ENCODE results near the gene CEBPB.
"Not testable (repeated sequence)": the region's sequence is repeated elsewhere in the genome, so short reads cannot be mapped to it uniquely, and the experiment has no call there.

The CEBPB gene

GRCh38 chr20:50165684-50166554 is 24.7 kb upstream of the CEBPB start:
- DNase-seq (ENCODE audit: low read depth, low spot score) = peak; percentile 99
- peak overlapping the region; percentile 70 for H3K27ac ChIP-seq

- no peak overlapping the region for H3K27ac ChIP-seq
- no peak for DNase-seq (ENCODE audit: low read depth, low spot score)
These were observed 21.3 kb upstream of the CEBPB start for GRCh38 chr20:50169329-50169823.

- no peak for DNase-seq (ENCODE audit: low read depth, low spot score)
- no peak overlapping the region for H3K27ac ChIP-seq
These were observed 19.9 kb upstream of the CEBPB start for GRCh38 chr20:50170549-50171220.

- no peak for DNase-seq (ENCODE audit: low read depth, low spot score)
- peak overlapping the region; percentile 46 for H3K27ac ChIP-seq
These were observed 18.1 kb upstream of the CEBPB start for GRCh38 chr20:50172347-50173013.

GRCh38 chr20:50174456-50174855 is 16.2 kb upstream of the CEBPB start:
- no peak for DNase-seq (ENCODE audit: low read depth, low spot score)
- H3K27ac ChIP-seq = no peak overlapping the region

GRCh38 chr20:50175938-50176933 is 14.4 kb upstream of the CEBPB start:
- H3K27ac ChIP-seq = no peak overlapping the region
- no peak for DNase-seq (ENCODE audit: low read depth, low spot score)

GRCh38 chr20:50178672-50179071 is 12.0 kb upstream of the CEBPB start:
- not testable (repeated sequence) for DNase-seq (ENCODE audit: low read depth, low spot score); H3K27ac ChIP-seq

GRCh38 chr20:50181344-50181743 is 9.3 kb upstream of the CEBPB start:
- DNase-seq (ENCODE audit: low read depth, low spot score) = no peak
- H3K27ac ChIP-seq = no peak overlapping the region

- DNase-seq (ENCODE audit: low read depth, low spot score) = no peak
- no peak overlapping the region for H3K27ac ChIP-seq
These were observed 8.3 kb upstream of the CEBPB start for GRCh38 chr20:50182346-50182745.

GRCh38 chr20:50185426-50185825 is 5.2 kb upstream of the CEBPB start:
- DNase-seq (ENCODE audit: low read depth, low spot score) = no peak
- H3K27ac ChIP-seq = no peak overlapping the region

GRCh38 chr20:50186151-50186885 is 4.3 kb upstream of the CEBPB start:
- no peak for DNase-seq (ENCODE audit: low read depth, low spot score)

GRCh38 chr20:50186987-50187402 is 3.6 kb upstream of the CEBPB start:
- no peak overlapping the region for H3K27ac ChIP-seq
- DNase-seq (ENCODE audit: low read depth, low spot score) = no peak

More at GRCh38 chr20:50186151-50186885, 4.3 kb upstream of the CEBPB start:
- no peak overlapping the region for H3K27ac ChIP-seq

GRCh38 chr20:50187403-50188051 is 3.1 kb upstream of the CEBPB start:
- no peak overlapping the region for H3K27ac ChIP-seq
- no peak for DNase-seq (ENCODE audit: low read depth, low spot score)

GRCh38 chr20:50188287-50188688 is 2.3 kb upstream of the CEBPB start:
- H3K27ac ChIP-seq = no peak overlapping the region
- DNase-seq (ENCODE audit: low read depth, low spot score) = no peak

- H3K27ac ChIP-seq = no peak overlapping the region
- no peak for DNase-seq (ENCODE audit: low read depth, low spot score)
These were observed 1.6 kb upstream of the CEBPB start for GRCh38 chr20:50188879-50189680.

- DNase-seq (ENCODE audit: low read depth, low spot score) = no peak
- H3K27ac ChIP-seq = no peak overlapping the region
These were observed 864 bp upstream of the CEBPB start for GRCh38 chr20:50189681-50190250.

GRCh38 chr20:50191065-50191543 is 474 bp downstream of the CEBPB start:
- H3K27ac ChIP-seq = peak overlapping the region; percentile 95
- no peak for DNase-seq (ENCODE audit: low read depth, low spot score)
